NOMO-1 treated with dmso at 0.1 percent for 144 hours (cell line): ENCODE measurements around the gene WDHD1.
"Not testable (repeated sequence)": the region's sequence is repeated elsewhere in the genome, so short reads cannot be mapped to it uniquely, and the experiment has no call there.

Experiments
- DNase-seq: peaks from one replicate; lab custom pipeline; 2025; ENCODE audit not compliant: unreplicated experiment; lab: John Stamatoyannopoulos, UW

WDHD1 gene, protein sequence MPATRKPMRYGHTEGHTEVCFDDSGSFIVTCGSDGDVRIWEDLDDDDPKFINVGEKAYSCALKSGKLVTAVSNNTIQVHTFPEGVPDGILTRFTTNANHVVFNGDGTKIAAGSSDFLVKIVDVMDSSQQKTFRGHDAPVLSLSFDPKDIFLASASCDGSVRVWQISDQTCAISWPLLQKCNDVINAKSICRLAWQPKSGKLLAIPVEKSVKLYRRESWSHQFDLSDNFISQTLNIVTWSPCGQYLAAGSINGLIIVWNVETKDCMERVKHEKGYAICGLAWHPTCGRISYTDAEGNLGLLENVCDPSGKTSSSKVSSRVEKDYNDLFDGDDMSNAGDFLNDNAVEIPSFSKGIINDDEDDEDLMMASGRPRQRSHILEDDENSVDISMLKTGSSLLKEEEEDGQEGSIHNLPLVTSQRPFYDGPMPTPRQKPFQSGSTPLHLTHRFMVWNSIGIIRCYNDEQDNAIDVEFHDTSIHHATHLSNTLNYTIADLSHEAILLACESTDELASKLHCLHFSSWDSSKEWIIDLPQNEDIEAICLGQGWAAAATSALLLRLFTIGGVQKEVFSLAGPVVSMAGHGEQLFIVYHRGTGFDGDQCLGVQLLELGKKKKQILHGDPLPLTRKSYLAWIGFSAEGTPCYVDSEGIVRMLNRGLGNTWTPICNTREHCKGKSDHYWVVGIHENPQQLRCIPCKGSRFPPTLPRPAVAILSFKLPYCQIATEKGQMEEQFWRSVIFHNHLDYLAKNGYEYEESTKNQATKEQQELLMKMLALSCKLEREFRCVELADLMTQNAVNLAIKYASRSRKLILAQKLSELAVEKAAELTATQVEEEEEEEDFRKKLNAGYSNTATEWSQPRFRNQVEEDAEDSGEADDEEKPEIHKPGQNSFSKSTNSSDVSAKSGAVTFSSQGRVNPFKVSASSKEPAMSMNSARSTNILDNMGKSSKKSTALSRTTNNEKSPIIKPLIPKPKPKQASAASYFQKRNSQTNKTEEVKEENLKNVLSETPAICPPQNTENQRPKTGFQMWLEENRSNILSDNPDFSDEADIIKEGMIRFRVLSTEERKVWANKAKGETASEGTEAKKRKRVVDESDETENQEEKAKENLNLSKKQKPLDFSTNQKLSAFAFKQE

DNA sequence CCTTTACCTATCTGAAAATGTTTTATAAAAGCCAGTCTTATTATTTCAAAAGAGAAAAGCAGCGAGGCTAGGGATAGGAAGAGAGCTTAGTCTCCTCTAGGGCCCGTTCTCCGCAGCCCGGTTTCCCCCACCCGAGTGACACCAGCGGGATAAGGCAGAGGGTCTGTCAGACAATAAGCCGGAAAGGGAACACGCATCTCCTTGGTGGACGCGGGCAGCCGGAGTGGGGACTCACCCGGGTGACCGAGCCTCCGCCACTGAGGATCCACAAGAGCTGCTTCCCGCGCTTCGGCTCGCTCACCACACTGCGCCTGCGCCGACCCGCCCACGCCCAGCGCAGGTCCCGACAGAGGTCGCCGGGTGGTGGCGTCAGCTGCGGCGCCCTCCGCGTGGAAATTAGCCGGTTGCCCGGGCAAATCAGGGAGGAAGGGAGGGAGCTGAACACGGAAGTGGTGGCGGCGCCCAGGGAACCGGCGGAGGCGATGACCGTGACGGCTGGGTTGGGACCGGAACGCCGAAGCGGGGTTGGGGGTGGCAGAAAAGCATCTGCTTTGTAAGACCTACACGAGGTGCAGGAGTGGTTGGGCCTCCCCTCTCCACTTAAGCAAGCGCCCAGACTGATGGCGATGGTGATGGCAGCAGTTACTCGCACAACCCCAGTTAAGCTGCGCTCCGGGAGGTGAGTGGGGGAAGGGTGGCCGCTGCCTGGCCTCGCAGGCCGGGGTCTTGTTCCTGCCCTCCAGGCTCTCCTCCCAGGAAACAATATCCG lies at the start of gene WDHD1, which contains the start of gene SOCS4:
Gene WDHD1 (minus strand): TSS at position 307 of the 769 bp plus-strand sequence. CDS start 312 bp downstream, outside the sequence.
Gene SOCS4 (plus strand): TSS at position 444 of the 769 bp plus-strand sequence. CDS start 15,806 bp downstream, outside the sequence.
- peak; percentile 92 for DNase-seq

DNA sequence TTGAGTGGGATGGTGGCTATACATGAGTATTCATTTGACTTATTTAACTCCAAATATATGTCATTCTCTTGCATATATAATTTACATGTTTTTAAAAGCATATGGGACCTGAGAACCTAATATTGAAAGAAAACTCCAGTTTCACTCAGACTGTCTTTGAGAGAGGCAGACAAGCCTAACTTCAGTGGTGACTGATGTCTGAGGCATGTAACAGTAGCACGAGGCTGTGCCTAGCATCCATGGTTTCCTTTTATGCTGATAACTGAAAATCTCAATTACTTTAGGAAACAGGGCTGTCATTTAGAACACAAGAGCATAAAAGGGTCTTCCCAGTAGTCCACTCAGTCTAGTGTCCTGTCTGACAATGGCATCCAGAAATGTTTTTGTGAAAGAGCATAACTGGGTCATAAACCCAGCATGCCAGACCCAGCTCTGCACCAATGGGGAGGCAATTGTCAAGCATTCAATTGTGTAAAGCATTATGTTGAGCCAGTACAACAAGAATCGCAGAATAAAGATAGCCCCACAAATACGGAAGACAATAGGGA lies 48.8 kb upstream of the WDHD1 start:
- no peak for DNase-seq

DNA sequence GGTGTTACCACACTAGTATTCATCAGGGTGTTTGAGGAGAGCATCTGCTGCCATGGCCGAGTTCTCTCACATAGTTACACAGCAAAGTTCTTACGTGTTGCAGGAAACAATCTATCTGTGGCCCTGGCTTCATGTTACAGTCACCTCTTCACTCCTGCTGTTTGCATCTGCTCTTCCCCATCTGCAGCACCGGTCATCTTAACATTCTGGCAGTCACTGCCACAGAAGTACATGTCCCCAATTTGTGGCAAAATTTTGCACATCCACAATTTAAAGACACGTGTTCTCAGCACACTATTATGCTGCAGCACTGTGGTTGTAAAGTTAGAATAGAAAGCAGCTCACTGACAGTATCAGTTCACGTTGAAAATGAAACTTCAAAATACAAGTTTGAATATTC lies 47.8 kb upstream of the WDHD1 start:
- no peak for DNase-seq

DNA sequence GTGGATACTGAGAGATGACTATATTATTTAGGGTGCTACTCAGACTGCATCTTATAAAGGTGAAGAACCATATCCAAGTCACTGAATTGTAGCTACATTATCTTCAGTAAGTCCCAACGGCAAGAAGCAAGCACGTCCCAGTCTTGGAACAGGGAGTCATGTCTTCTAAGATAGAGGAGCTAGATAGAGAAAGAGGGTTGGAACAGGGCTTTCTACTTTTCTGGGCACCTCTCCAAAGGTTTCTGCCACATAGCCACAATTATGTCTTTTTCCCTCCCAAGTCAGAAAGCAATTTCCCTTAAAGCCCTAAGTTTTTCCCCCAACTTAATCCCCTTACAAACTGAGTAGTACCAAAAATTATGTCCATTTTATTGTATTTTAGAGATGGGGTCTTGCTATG lies 47.0 kb upstream of the WDHD1 start:
- DNase-seq, result no peak

DNA sequence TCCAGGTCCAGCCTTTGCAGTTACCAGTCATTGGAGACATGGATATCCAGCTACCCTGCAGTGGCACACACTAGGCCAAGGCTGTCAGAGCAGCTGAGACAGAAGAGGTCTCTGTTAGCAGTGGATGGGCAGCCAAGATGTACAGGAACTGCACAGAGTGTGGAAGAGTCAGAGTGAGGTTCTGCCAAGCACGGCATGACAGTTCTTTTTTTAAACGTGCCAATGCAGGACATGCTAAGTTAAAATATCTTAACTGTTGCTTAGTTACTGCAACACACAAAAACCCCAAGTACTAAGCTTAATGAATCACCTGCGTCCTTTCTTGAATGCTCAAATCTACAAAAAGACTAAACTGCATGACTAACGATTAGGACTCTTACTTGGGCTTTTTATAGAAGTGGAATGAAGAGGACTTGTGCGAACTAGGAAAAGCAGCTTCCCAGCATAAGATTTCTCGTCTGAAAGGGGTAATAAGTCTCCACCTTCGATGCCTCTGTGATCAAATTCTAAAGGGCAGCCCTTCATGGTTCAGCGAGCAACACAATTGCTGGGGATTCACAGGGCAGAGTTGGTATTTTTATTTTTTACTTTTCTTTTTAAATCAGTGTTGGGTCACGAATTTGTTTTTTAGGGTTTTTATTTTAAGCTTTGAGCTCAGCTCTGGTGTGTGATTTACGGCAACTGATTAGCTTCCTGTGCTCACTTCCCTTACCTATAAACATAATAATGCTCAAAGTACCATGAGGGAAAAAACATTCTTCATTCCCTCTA lies 45.2 kb upstream of the WDHD1 start:
- peak; percentile 9 for DNase-seq

DNA sequence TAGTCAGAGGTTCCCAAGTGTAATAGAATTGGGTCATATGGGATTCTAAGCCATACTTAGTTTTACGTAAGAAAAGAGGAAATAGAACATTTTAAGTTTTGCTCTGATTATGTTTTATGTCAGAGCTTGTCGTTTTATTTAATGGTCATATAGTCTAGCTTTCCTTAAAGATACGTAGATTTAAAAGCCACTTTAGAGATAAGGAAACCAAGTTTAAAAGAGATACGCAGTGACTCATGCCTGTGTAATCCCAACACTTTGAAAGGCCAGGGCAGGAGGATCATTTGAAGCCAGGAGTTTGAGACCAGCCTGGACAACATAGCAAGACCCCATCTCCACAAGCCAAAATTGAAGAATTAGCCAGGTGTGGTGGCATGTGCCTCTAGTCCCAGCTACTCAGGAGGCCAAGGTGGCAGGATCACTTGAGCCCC lies 44.1 kb upstream of the WDHD1 start:
- no peak for DNase-seq

DNA sequence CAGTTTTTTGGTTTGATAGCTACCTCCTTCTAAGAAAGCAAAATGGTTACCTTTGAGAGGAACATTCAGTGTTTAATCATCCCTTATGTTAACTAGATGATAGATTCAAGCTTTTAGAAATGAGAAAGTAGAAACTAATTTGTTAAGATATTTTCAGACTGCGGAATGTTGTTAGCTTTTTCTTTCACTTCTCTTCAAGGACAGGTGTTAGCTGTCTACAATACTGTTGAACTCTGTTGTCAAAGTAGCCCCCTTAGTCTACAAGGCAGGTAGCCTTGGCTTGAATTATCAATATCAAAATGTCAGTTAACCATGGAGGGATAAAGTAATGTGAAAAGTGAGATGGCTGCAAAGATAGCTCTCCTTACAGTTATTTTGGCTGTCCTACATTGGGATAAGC lies 39.3 kb upstream of the WDHD1 start:
- DNase-seq, result no peak

DNA sequence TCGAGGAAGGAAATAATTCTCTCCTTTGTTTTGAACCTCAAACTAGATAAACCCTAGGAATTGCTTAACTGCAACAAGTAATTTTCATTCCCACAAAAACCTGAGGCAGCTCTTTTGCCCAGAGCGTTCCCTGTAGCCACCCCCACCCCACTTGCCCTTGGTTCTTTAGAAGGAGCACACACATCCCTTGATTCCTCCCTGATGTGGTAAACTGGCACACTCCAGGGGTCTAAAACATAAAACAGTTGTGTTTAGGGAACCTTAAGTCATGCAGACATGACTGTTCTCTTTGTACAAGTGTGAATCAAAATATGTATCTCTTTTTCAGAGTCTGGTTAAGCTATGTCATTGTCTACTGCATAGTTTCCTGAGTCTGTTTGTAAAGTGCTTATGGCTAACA lies 38.5 kb upstream of the WDHD1 start:
- no peak for DNase-seq

DNA sequence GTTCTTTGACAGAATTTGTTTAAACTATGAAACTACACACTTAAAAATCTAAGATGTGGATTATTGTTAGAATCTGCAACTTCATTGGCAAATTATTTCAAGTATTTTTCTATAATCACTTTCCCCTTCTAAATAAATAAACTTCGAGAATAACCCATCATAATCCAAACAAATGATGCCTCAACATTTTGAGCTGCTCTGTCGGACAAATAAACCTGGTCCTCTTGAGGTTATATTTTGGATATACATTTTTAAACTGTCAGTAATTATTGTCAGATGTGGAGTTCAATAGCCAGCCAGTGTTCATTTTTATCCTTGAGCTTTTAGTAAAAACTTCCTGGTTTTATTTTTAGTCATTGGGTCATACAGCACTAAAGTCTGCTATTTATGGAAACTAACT lies 38.0 kb upstream of the WDHD1 start:
- not testable (repeated sequence) for DNase-seq

DNA sequence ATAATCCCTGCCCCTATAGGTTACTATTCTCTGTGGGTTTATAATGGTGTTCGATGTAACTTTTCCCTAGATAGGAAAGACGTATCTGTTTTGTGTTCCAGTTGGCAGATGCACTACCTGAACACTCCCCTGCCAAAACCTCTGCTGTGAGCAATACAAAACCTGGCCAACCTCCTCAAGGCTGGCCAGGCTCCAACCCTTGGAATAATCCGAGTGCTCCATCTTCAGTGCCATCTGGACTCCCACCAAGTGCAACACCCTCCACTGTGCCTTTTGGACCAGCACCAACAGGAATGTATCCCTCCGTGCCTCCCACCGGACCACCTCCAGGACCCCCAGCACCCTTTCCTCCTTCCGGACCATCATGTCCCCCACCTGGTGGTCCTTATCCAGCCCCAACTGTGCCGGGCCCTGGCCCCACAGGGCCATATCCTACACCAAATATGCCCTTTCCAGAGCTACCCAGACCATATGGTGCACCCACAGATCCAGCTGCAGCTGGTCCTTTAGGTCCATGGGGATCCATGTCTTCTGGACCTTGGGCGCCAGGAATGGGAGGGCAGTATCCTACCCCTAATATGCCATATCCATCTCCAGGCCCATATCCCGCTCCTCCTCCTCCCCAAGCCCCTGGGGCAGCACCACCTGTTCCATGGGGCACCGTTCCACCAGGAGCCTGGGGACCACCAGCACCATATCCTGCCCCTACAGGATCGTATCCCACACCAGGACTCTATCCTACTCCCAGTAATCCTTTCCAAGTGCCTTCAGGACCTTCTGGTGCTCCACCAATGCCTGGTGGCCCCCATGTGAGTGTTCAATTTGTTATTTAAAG lies 35.8 kb upstream of the WDHD1 start:
- no peak for DNase-seq

DNA sequence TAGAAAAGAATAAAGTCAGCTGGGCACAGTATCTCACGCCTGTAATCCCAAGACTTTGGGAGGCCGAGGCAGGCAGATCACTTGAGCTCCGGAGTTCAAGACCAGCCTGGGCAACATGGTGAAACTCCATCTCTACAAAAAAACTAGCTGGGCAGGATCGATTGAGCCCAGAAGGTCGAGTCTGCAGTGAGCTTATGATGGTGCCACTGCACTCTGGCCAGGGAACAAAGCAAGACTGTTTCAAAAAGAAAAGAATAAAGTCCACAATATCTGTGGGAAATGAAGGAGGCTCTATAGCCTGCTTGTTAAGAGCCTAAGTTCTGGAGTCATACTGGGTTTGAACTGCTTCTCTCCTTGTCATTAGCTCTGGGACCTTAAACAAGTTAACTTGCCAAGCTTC lies 32.4 kb upstream of the WDHD1 start:
- DNase-seq, result no peak

DNA sequence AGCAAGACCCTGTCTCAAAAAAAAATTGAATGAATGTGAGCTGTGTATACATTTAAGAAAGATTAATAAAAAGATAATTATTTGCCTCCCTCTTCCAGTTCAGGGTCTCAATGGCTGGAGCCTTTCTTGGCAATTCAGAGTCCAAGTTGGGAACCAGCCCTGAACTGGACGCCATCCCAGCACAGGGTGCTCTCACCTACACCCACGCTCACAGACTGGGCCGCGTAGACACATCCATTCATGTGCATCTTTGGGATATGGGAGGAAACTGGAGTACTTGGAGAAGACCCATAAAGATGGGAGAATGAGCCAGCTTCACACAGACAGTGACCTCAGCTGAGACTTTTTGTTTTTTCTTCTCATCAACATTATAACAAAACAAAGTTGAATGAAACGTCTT lies 31.0 kb upstream of the WDHD1 start:
- DNase-seq, result no peak

DNA sequence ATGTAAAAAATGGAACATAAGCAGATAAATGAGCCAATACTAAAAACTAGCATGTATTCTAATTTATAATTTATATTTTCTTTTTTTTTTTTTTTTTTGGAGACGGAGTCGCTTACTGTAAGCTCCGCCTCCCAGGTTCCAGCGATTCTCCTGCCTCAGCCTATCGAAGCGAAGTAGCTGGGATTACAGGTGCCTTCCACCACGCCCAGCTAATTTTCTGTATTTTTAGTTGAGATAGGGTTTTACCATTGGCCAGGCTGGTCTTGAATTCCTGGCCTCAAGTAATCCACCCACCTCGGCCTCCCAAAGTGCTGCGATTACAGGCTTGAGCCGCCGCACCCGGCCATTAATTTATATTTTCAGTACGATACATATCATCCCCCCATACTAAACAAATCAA lies 27.2 kb upstream of the WDHD1 start:
- DNase-seq, result no peak

DNA sequence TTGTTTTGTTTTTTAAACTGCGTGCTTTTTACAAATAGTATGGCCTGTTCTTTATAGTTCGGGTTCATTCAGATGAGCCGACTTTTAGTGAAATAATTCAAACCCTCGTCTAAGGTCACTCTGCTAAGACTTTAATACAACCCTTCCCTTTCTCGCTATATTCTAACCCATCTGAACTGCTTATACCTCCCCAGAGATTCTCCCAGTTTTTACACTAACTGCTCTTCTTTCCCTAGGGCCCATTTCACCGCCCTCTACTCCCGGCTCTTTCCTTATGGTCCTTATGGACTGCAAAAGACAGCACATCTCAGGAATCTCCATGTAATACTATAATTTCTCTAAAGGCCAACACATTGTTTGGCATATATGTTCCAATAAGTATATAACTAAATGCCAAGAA lies 26.6 kb upstream of the WDHD1 start:
- DNase-seq, result no peak

DNA sequence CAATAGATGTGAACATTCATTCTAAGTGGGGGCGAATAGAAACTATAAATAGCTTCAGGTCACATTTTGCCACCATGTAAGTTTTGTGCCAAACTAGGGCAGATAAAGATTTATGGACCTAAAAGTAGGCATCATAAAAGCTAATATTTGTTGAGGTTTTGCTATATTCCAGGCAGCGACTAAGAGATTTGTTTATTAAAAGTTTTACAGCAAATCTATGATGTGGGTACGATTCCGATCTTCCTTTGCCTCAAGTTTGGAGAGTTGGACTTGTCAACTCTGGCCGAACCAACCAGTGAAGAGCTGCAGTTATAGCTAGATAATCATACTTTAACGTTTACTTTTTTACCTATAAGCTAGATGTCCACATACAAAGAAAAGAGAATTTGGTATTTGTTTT lies 26.1 kb upstream of the WDHD1 start:
- DNase-seq, result no peak

DNA sequence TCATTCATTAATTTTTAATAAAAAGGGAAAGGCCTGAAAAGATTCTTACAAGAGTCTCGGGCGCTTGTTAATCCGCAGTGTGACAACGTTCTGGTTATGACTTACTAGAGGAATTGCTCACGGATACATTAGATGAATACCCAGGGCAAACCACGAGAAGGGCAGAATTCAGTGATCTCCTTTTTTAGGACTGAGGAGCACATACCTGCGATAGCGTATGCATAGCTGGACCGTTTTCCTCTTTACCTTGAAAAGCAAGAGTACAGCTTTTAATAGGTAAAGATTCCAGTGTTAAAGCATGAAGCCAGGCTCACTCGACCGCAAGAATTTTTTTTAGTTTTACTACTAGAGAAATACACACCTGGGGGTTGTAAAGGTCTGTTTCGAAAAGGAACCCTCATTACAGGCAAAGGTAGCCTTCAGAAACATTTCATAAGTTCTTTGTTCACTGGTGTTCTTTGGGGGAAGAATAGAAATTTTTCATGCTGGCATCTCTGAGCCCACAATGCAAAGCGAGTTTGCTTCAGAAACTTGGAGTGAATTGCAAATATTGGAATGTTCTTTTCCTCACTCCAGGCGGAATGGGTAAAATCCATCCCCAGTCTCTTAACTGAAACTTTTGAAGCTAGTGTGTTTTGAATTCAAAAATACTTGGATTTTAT lies 25.5 kb upstream of the WDHD1 start:
- DNase-seq, result no peak

DNA sequence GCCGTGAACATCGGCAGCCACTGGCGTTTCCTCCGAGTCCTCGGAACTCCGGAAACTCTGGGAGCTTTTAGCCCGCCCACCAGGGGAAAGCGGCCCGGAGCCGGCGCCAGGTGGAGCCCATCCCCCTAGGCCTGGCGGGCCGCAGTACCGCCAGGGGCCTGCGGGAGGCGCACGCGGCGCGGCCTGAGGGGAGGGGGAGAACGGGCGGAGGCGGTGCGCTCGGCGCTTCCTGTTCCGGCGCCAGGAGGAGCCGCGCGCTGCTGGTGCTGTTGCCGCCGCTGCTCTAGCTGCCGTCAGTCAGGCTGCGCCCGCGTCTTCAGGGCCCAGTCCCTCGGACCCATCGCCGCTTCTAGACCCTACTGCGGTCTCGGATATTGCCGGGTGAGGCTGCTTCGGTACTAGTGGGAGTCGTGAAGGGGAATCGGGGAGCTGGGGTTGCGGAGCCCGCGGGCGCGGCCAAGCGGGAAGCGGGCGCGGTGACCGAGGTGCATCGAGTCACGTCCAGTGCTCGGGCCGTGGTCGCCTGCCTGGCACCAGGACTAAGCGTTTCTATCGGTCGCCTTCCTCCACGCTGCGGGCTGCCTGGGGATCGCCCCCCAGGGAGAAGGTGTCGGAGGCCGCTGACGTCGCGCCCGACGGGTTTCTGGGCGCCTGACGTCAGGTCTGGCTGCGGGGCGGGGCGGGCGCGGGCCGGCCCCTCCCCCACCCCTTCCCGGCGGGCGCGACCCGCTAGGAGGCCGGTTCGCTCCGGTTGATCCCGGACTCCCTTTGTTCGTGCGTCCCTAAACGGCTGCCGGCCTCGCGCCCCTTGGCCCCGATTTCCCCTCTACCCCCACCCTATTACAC lies 24.7 kb upstream of the WDHD1 start, which contains the start of gene MAPK1IP1L:
Gene MAPK1IP1L (plus strand): TSS at position 225 of the 846 bp plus-strand sequence. CDS start 10,037 bp downstream, outside the sequence.
- DNase-seq, result peak; percentile 76
